H9 (cell line): ENCODE measurements around the gene CYTL1. TPM values are rescaled to one million over a fixed set of nuclear protein-coding genes. Genes with fewer than 3 reads are reported as not detected.

ENCODE experiments used
- DNase-seq: peaks from one replicate; pipeline ENCODE4 v3.0.0-alpha.2; 2017
- H2AFZ ChIP-seq: one replicate; pipeline ENCODE4 v1.6.1; 2013; ENCODE audit warnings: mild to moderate bottlenecking, low read length, control low read depth, moderate library complexity
- H2AK5ac ChIP-seq: 2 replicates; pipeline ENCODE4 v1.6.1; 2013; ENCODE audit warnings: low read length, control low read depth, mixed read lengths; ENCODE audit not compliant: insufficient read length
- H2BK120ac ChIP-seq: one replicate; pipeline ENCODE4 v1.6.1; 2013; ENCODE audit warnings: low read depth, mild to moderate bottlenecking, low read length, control low read depth, inconsistent platforms; ENCODE audit not compliant: poor library complexity, severe bottlenecking
- H2BK12ac ChIP-seq: 2 replicates; pipeline ENCODE4 v1.6.1; 2013; ENCODE audit warnings: low read length, control low read depth, mixed read lengths, low read depth; ENCODE audit not compliant: insufficient read length
- H2BK15ac ChIP-seq: 2 replicates; pipeline ENCODE4 v1.6.1; 2013; ENCODE audit warnings: low read depth, low read length, control low read depth
- H2BK20ac ChIP-seq: one replicate; pipeline ENCODE4 v1.6.1; 2013; ENCODE audit warnings: low read depth, mild to moderate bottlenecking, low read length, control low read depth, inconsistent platforms; ENCODE audit not compliant: poor library complexity, severe bottlenecking
- H2BK5ac ChIP-seq: 2 replicates; pipeline ENCODE4 v1.6.1; 2013; ENCODE audit warnings: low read length, control low read depth, mixed read lengths; ENCODE audit not compliant: insufficient read length
- H3K14ac ChIP-seq: 2 replicates; pipeline ENCODE4 v1.6.1; 2013; ENCODE audit warnings: low read length, control low read depth; ENCODE audit not compliant: insufficient read depth
- H3K18ac ChIP-seq: 2 replicates; pipeline ENCODE4 v1.6.1; 2013; ENCODE audit warnings: low read depth, mild to moderate bottlenecking, mixed read lengths, low read length, control low read depth; ENCODE audit not compliant: insufficient read length
- H3K23ac ChIP-seq: 2 replicates; pipeline ENCODE4 v1.6.1; 2013; ENCODE audit warnings: low read length, control low read depth, mixed read lengths, low read depth; ENCODE audit not compliant: insufficient read length
- H3K23me2 ChIP-seq: 2 replicates; pipeline ENCODE4 v1.6.1; 2013; ENCODE audit warnings: low read depth, mild to moderate bottlenecking, mixed read lengths, low read length, control low read depth; ENCODE audit not compliant: insufficient read length, poor library complexity, severe bottlenecking
- H3K27ac ChIP-seq: 2 replicates; pipeline ENCODE4 v1.5.1; 2013; ENCODE audit warnings: low read length, control low read depth, mixed read lengths, low read depth; ENCODE audit not compliant: insufficient read length
- H3K27me3 ChIP-seq: 2 replicates; pipeline ENCODE4 v1.6.1; 2013; ENCODE audit warnings: low read length, control low read depth, inconsistent platforms; ENCODE audit not compliant: insufficient read depth
- H3K4ac ChIP-seq: 2 replicates; pipeline ENCODE4 v1.6.1; 2013; ENCODE audit warnings: low read depth, mild to moderate bottlenecking, control low read depth, inconsistent platforms, low read length, moderate library complexity
- H3K4me1 ChIP-seq: 2 replicates; pipeline ENCODE4 v1.6.1; 2013; ENCODE audit warnings: low read length, control low read depth, inconsistent platforms; ENCODE audit not compliant: insufficient read depth
- H3K4me2 ChIP-seq: 2 replicates; pipeline ENCODE4 v1.6.1; 2013; ENCODE audit warnings: low read length, control low read depth, mixed read lengths; ENCODE audit not compliant: insufficient read length, insufficient read depth
- H3K56ac ChIP-seq: 2 replicates; pipeline ENCODE4 v1.6.1; 2013; ENCODE audit warnings: low read depth, mild to moderate bottlenecking, mixed read lengths, low read length, control low read depth; ENCODE audit not compliant: insufficient read length
- H3K79me1 ChIP-seq: 2 replicates; pipeline ENCODE4 v1.6.1; 2013; ENCODE audit warnings: low read depth, mild to moderate bottlenecking, moderate library complexity, low read length, control low read depth, inconsistent platforms; ENCODE audit not compliant: insufficient read depth, poor library complexity, severe bottlenecking
- H3K79me2 ChIP-seq: 2 replicates; pipeline ENCODE4 v1.6.1; 2013; ENCODE audit warnings: low read length, control low read depth, inconsistent platforms; ENCODE audit not compliant: insufficient read depth
- H3K9ac ChIP-seq: 2 replicates; pipeline ENCODE4 v1.6.1; 2013; ENCODE audit warnings: low read length, control low read depth, mixed read lengths; ENCODE audit not compliant: insufficient read length; ENCODE audit errors: extremely low read depth
- H3K9me3 ChIP-seq: one replicate; pipeline ENCODE4 v1.6.1; 2013; ENCODE audit warnings: low read depth, low read length, inconsistent platforms; ENCODE audit not compliant: control insufficient read depth
- H3T11ph ChIP-seq: one replicate; pipeline ENCODE4 v1.6.1; 2013; ENCODE audit warnings: mild to moderate bottlenecking, low read length, control low read depth, inconsistent platforms
- H4K20me1 ChIP-seq: one replicate; pipeline ENCODE4 v1.6.1; 2013; ENCODE audit not compliant: control insufficient read depth, insufficient read length, insufficient read depth
- H4K5ac ChIP-seq: 2 replicates; pipeline ENCODE4 v1.6.1; 2013; ENCODE audit warnings: low read depth, mild to moderate bottlenecking, mixed read lengths, low read length, control low read depth; ENCODE audit not compliant: insufficient read length
- H4K8ac ChIP-seq: replicated peaks from 2 replicates; pipeline ENCODE4 v1.6.1; 2013; ENCODE audit warnings: low read length, control low read depth, mixed read lengths, low read depth; ENCODE audit not compliant: insufficient read length
- H4K91ac ChIP-seq: 2 replicates; pipeline ENCODE4 v1.6.1; 2013; ENCODE audit warnings: low read depth, mild to moderate bottlenecking, moderate library complexity, mixed read lengths, low read length, control low read depth; ENCODE audit not compliant: insufficient read length
- H3K27ac Mint-ChIP-seq, 3 experiments: 2 replicates in 2 of 3; 3 replicates in 1 of 3; pipeline ENCODE4 v1.8.0; 2020 to 2021; ENCODE audit warnings: mixed read lengths in 3 of 3, mild to moderate bottlenecking in 1 of 3, moderate library complexity in 1 of 3
- H3K27me3 Mint-ChIP-seq: 2 replicates; pipeline ENCODE4 v1.8.0; 2021; ENCODE audit warnings: low read depth, mild to moderate bottlenecking, moderate library complexity, mixed read lengths
- H3K36me3 Mint-ChIP-seq, 3 experiments: 2 replicates in 2 of 3; 3 replicates in 1 of 3; pipeline ENCODE4 v1.8.0; 2020 to 2021; ENCODE audit warnings: low read depth in 3 of 3, mixed read lengths in 3 of 3; ENCODE audit not compliant: insufficient read depth in 1 of 3
- H3K4me1 Mint-ChIP-seq, 2 experiments: 2 replicates each; pipeline ENCODE4 v1.8.0; 2020; ENCODE audit warnings: mixed read lengths in 2 of 2
- H3K4me3 Mint-ChIP-seq, 2 experiments: 2 replicates in 1 of 2; 3 replicates in 1 of 2; pipeline ENCODE4 v1.8.0; 2020 to 2021; ENCODE audit warnings: mild to moderate bottlenecking in 2 of 2, mixed read lengths in 2 of 2, moderate library complexity in 1 of 2
- H3K9me3 Mint-ChIP-seq, 2 experiments: 2 replicates in 1 of 2; 3 replicates in 1 of 2; pipeline ENCODE4 v1.8.0; 2020; ENCODE audit warnings: mild to moderate bottlenecking in 2 of 2, mixed read lengths in 2 of 2, moderate library complexity in 1 of 2
- WGBS: extraction: QIAGEN DNeasy Blood & Tissue Kit; methylation state at CpG from one replicate; pipeline ENCODE4 v1.1.7; 2013; ENCODE audit warnings: missing lambda C conversion rate, low lambda C conversion rate, mixed read lengths; ENCODE audit not compliant: insufficient read length; ENCODE audit errors: extremely low coverage; 5-methylcytosine and 5-hydroxymethylcytosine counted together
- total RNA-seq: library from RNA; stranded (reverse); gene quantifications from 2 replicates; pipeline ENCODE4 v1.2.1, GENCODE V29; 2021
- TF ChIP-seq, protein P1 (sequence below): fragments of 200-600 bp; sonication (generic); conservative IDR thresholded peaks from 3 replicates; pipeline ENCODE4 v1.8.0; 2021; ENCODE audit warnings: antibody characterized with exemption, mild to moderate bottlenecking

The CYTL1 gene
- total RNA-seq, 1 experiment from 2014 or later, result 1.7 TPM

DNA sequence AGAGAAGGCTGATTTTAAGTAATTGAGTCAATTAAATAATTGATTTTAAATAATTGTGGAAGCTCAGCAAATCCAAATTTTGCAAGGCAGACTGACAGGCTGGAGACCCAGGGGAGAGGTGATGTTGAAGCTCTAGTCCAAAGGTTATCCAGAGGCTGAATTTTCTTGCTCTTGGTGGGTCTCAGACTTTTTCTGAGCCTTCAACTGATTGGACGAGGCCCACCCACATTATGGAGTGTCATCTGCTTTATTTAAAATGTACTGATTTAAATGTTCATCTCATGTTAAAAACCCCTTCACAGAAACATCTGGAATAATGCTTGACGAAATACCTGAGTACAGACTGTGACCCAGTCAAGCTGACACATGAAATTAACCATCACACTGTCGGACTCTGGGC is 11.7 kb upstream of the CYTL1 start:
- no peaks in the 10 kb centered on the region for H4K20me1 ChIP-seq
- no peak overlapping the region for H3K56ac ChIP-seq
- H3K23ac ChIP-seq, result no peak overlapping the region
- no peak overlapping the region for H2BK15ac ChIP-seq
- TF ChIP-seq, protein P1, sequence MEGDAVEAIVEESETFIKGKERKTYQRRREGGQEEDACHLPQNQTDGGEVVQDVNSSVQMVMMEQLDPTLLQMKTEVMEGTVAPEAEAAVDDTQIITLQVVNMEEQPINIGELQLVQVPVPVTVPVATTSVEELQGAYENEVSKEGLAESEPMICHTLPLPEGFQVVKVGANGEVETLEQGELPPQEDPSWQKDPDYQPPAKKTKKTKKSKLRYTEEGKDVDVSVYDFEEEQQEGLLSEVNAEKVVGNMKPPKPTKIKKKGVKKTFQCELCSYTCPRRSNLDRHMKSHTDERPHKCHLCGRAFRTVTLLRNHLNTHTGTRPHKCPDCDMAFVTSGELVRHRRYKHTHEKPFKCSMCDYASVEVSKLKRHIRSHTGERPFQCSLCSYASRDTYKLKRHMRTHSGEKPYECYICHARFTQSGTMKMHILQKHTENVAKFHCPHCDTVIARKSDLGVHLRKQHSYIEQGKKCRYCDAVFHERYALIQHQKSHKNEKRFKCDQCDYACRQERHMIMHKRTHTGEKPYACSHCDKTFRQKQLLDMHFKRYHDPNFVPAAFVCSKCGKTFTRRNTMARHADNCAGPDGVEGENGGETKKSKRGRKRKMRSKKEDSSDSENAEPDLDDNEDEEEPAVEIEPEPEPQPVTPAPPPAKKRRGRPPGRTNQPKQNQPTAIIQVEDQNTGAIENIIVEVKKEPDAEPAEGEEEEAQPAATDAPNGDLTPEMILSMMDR, result no peak
- no peak overlapping the region for H3K9ac ChIP-seq
- no peaks in the 10 kb centered on the region for H3K4me1 ChIP-seq
- no peak overlapping the region for H4K91ac ChIP-seq
- Mint-ChIP-seq H3K27ac (no peak overlapping the region), H3K4me3 (no peak overlapping the region), H3K9me3 (no peaks in the 10 kb centered on the region), H3K27me3 (peaks cover 39% of the 10 kb centered on the region), H3K36me3 (no peaks in the 10 kb centered on the region), H3K4me1 (peaks cover 0 to 6% of the 10 kb centered on the region in 2 experiments; a peak in 1 of 4 replicates)
- H3K23me2 ChIP-seq, result no peaks in the 10 kb centered on the region
- no peak overlapping the region for H4K8ac ChIP-seq
- no peak overlapping the region for H3K4me2 ChIP-seq
- no CpG with 5 or more reads among the region's 3 CpGs for WGBS
- no peaks in the 10 kb centered on the region for H3K27me3 ChIP-seq
- no peaks in the 10 kb centered on the region for H3K79me2 ChIP-seq
- no peak overlapping the region for H2AFZ ChIP-seq
- H2BK20ac ChIP-seq, result no peak overlapping the region
- DNase-seq, result no peak
- no peak overlapping the region for H3K27ac ChIP-seq
- H3K9me3 ChIP-seq, result no peaks in the 10 kb centered on the region
- H3T11ph ChIP-seq, result no peak overlapping the region
- no peak overlapping the region for H3K14ac ChIP-seq
- H3K18ac ChIP-seq, result no peak overlapping the region
- H2BK120ac ChIP-seq, result no peak overlapping the region
- H4K5ac ChIP-seq, result no peak overlapping the region
- no peak overlapping the region for H3K4ac ChIP-seq
- H2AK5ac ChIP-seq, result no peak overlapping the region
- H3K79me1 ChIP-seq, result no peaks in the 10 kb centered on the region
- H2BK12ac ChIP-seq, result no peak overlapping the region
- no peak overlapping the region for H2BK5ac ChIP-seq
